Right atrium auricular region (tissue), 2 donors: ENCODE measurements around the gene SNRPF. TPM values are rescaled to one million over a fixed set of nuclear protein-coding genes. Genes with fewer than 3 reads are reported as not detected.
A peak's percentile ranks its signal among the peaks of the same experiment; 100 is the strongest.

Experiments used
- DNase-seq: peaks from one replicate; pipeline ENCODE4 v3.0.0-alpha.2; 2019; ENCODE audit warnings: low spot score
- H3K27ac ChIP-seq, 2 donors: fragments of 200-600 bp; sonication (generic); 1 replicate in 1 of 2; 2 replicates in 1 of 2; pipeline ENCODE4 v1.5.1; 2016 to 2019
- H3K27me3 ChIP-seq, 2 donors: fragments of 200-600 bp; sonication (generic); one replicate each; pipeline versions ENCODE4 v1.5.1 to v1.6.0; 2017 to 2019
- H3K36me3 ChIP-seq: fragments of 200-600 bp; sonication (generic); one replicate; pipeline ENCODE4 v1.5.1; 2016
- H3K4me1 ChIP-seq, 2 donors: fragments of 200-600 bp; sonication (generic); one replicate each; pipeline versions ENCODE4 v1.5.1 to v1.6.0; 2017 to 2019
- H3K4me3 ChIP-seq, 2 donors: fragments of 200-600 bp; sonication (generic); 1 replicate in 1 of 2; 2 replicates in 1 of 2; pipeline ENCODE4 v1.5.1; 2017 to 2019; ENCODE audit warnings: mild to moderate bottlenecking in 1 of 2, moderate library complexity in 1 of 2
- H3K9me3 ChIP-seq, 2 donors: fragments of 200-600 bp; sonication (generic); one replicate each; pipeline ENCODE4 v1.5.1; 2019
- total RNA-seq, 2 donors: library from RNA; depleted of rRNA; stranded (reverse); fragments of >200 nt; gene quantifications; one replicate each; pipeline ENCODE4 v1.1.0, GENCODE V29; 2016
- TF ChIP-seq, protein P1 (sequence below), 2 donors: fragments of 200-600 bp; sonication (generic); IDR thresholded peaks; one replicate each; pipeline ENCODE4 v1.5.1; 2019; ENCODE audit warnings: antibody characterized with exemption in 2 of 2

Gene SNRPF
- total RNA-seq, 2 donors from 2014 or later = 1.9 to 3.4 TPM

DNA sequence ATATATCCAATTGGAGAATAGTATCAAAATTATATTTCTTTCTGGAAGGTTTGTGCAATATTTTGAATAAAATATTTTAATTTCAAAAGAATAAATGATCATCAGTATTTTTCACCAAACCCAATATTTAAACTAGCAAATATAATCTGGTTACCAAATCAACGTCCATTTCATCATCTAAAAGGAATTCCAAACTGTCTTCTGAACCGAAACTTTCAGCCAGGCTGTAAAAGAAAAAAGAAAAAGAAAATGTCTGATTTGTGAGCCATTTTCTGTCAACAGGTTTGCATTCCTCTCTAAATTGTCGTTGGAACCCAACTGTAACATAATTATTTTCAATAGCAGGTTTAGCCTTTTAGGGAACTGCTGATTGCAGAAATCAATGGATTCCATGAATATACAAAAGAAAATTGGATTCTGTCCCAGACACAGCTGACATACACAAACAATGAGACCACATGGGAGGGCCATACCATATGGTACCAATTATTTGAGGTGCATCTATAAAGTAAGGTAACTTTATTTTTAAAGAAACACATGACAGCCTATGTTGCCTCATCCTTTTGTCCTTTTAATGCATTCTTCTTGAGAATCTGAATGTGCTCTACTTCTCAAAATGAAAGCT lies 22.7 kb downstream of the SNRPF start:
- Histone ChIP-seq H3K9me3 (peaks cover 0 to 15% of the 10 kb centered on the region in 2 donors), H3K4me3 (no peak overlapping the region), H3K36me3 (no peaks in the 10 kb centered on the region), H3K27me3 (no peaks in the 10 kb centered on the region), H3K27ac (no peak overlapping the region), H3K4me1 (no peaks in the 10 kb centered on the region)
- DNase-seq = no peak
- TF ChIP-seq, protein P1, sequence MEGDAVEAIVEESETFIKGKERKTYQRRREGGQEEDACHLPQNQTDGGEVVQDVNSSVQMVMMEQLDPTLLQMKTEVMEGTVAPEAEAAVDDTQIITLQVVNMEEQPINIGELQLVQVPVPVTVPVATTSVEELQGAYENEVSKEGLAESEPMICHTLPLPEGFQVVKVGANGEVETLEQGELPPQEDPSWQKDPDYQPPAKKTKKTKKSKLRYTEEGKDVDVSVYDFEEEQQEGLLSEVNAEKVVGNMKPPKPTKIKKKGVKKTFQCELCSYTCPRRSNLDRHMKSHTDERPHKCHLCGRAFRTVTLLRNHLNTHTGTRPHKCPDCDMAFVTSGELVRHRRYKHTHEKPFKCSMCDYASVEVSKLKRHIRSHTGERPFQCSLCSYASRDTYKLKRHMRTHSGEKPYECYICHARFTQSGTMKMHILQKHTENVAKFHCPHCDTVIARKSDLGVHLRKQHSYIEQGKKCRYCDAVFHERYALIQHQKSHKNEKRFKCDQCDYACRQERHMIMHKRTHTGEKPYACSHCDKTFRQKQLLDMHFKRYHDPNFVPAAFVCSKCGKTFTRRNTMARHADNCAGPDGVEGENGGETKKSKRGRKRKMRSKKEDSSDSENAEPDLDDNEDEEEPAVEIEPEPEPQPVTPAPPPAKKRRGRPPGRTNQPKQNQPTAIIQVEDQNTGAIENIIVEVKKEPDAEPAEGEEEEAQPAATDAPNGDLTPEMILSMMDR (IDR thresholded peaks at IDR 0.05) = no peak

DNA sequence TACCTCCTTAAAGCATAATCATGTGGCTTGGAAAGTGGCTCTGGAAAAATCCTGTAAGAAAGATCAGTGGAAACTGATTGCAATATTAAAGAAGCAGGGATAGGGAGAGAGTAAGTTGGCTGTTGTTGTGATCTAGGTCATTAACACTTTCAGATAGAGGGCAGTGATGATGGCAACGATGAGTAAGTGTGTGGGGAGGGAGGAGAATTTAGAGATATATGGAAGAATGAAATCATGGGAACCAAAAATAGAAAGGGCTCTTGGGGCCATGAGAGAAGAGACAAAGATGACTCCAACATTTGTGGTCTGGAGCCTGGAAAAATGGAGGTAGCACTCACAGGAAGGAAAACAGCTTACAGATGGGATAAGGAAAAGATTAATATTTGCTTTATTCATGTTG lies 23.3 kb downstream of the SNRPF start:
- Histone ChIP-seq H3K36me3 (no peaks in the 10 kb centered on the region), H3K27me3 (no peaks in the 10 kb centered on the region), H3K27ac (no peak overlapping the region), H3K9me3 (peaks cover 0 to 15% of the 10 kb centered on the region in 2 donors), H3K4me1 (no peaks in the 10 kb centered on the region), H3K4me3 (no peak overlapping the region)
- DNase-seq = no peak
- TF ChIP-seq, protein P1 (IDR thresholded peaks at IDR 0.05) = no peak

DNA sequence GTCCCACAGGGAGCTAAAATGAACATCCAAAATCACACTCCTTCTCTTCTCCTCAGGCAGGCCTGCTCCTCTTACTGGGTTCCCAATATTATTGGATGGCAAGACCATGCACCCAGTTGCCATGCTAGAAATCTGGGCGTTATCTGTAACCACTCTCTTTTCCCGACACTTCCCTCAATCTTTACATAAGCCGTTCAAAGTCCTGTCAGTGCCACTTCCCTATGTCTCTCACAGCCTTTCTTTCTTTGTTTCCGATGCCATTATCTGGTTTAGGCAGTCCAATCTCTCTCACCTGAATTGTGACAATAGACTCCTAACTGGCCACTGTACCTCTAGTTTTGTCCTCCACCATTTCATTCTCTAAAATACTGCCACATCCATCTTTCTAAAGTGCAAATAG lies 24.1 kb downstream of the SNRPF start:
- no peak for DNase-seq
- Histone ChIP-seq H3K36me3 (no peaks in the 10 kb centered on the region), H3K9me3 (peaks cover 0 to 15% of the 10 kb centered on the region in 2 donors), H3K4me3 (no peak overlapping the region), H3K4me1 (no peaks in the 10 kb centered on the region), H3K27me3 (no peaks in the 10 kb centered on the region), H3K27ac (no peak overlapping the region)
- TF ChIP-seq, protein P1 (IDR thresholded peaks at IDR 0.05) = no peak

DNA sequence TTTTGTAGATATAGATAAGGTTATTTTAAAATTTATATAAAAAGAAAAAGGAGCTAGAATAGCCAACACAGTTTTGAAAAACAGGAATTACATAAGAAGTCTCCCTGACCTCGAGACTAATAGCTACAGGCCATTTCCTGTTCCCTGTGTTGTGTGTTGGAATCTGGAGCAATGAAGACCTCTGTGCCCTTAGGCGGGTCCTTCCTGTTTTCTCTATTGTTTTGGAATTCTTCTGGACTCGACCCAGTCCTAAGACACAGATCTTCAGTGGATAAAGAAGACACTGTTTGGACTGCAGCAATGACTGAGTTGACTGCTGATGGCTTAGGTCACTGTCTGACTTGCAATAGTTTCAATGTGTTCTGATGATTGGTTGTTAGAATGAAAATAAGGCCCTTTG lies 26.2 kb downstream of the SNRPF start:
- Histone ChIP-seq H3K9me3 (peaks cover 0 to 15% of the 10 kb centered on the region in 2 donors), H3K27me3 (no peaks in the 10 kb centered on the region), H3K27ac (peak overlapping the region in 1 of 2 donors; percentile 15), H3K4me1 (no peaks in the 10 kb centered on the region), H3K36me3 (no peaks in the 10 kb centered on the region), H3K4me3 (no peak overlapping the region)
- no peak for DNase-seq
- TF ChIP-seq, protein P1 (IDR thresholded peaks at IDR 0.05) = no peak

DNA sequence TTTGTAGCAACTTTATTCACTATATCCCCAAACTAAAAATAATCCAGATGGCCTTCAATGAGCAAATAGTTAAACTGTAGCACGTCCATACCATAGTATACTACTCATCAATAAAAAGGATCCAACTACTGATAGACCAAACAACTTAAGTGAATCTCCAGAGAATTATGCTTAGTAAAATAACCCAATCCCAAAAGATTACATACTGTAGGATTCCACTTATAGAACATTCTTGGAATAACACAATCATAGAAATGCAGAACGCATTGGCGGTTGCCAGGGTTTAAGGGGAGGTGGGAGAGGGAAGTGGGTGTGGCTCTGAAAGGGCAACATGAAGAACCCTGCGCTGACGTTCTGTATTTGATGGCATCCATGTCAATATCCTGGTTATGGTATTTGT lies 28.6 kb downstream of the SNRPF start:
- peaks cover 0 to 15% of the 10 kb centered on the region in 2 donors for H3K9me3 ChIP-seq
- H3K4me1 ChIP-seq = no peaks in the 10 kb centered on the region
- H3K36me3 ChIP-seq = no peaks in the 10 kb centered on the region
- TF ChIP-seq, protein P1 (IDR thresholded peaks at IDR 0.05) = no peak
- DNase-seq = no peak
- no peak overlapping the region for H3K27ac ChIP-seq
- H3K4me3 ChIP-seq = no peak overlapping the region
- H3K27me3 ChIP-seq = no peaks in the 10 kb centered on the region

DNA sequence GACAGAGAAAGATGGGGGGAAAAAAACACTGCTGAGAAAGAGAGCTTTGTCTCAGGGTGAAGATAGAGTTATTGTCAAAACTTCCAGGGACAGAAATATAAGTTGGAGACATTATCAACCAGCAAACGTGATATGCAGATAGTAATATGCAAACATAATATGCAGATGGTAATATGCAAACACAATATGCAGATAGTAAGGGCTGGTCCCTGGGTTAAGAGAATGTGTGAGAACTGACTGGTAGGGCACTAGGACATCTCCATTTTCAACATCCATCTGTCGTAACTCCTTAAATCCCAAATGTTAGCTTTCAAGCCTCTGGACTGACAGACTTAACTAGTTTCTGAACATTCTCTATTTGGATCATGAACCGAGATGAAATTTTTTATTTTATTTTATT lies 32.2 kb downstream of the SNRPF start:
- DNase-seq = no peak

More for the DNA sequence above, 32.2 kb downstream of the SNRPF start:
- Histone ChIP-seq H3K4me1 (no peaks in the 10 kb centered on the region), H3K9me3 (no peaks in the 10 kb centered on the region), H3K27me3 (no peaks in the 10 kb centered on the region), H3K27ac (no peak overlapping the region), H3K36me3 (no peaks in the 10 kb centered on the region), H3K4me3 (no peak overlapping the region)
- TF ChIP-seq, protein P1 (IDR thresholded peaks at IDR 0.05) = no peak
